Osteocyte (in vitro differentiated cells): ENCODE measurements around the gene CCNQ. TPM values are rescaled to one million over a fixed set of nuclear protein-coding genes. Genes with fewer than 3 reads are reported as not detected.

Experiments used
- DNase-seq: peaks from one replicate; pipeline ENCODE4 v3.0.0; 2021; ENCODE audit warnings: mixed read lengths; ENCODE audit not compliant: unreplicated experiment; ENCODE audit errors: extremely low spot score
- H3K27ac Mint-ChIP-seq: one replicate; pipeline ENCODE4 v1.8.0; 2021; ENCODE audit warnings: mild to moderate bottlenecking, mixed read lengths; ENCODE audit not compliant: unreplicated experiment
- H3K27me3 Mint-ChIP-seq: one replicate; pipeline ENCODE4 v1.8.0; 2021; ENCODE audit warnings: mixed read lengths; ENCODE audit not compliant: unreplicated experiment
- H3K36me3 Mint-ChIP-seq: one replicate; pipeline ENCODE4 v1.8.0; 2021; ENCODE audit warnings: mixed read lengths; ENCODE audit not compliant: unreplicated experiment
- H3K4me1 Mint-ChIP-seq: one replicate; pipeline ENCODE4 v1.8.0; 2021; ENCODE audit warnings: mixed read lengths; ENCODE audit not compliant: unreplicated experiment
- H3K4me3 Mint-ChIP-seq: one replicate; pipeline ENCODE4 v1.8.0; 2021; ENCODE audit warnings: mild to moderate bottlenecking, moderate library complexity, mixed read lengths; ENCODE audit not compliant: unreplicated experiment
- H3K9me3 Mint-ChIP-seq: one replicate; pipeline ENCODE4 v1.8.0; 2021; ENCODE audit warnings: mixed read lengths; ENCODE audit not compliant: unreplicated experiment
- CTCF ChIP-seq: fragments of 200-600 bp; sonication (generic); IDR thresholded peaks from 2 replicates; pipeline ENCODE4 v1.5.0; 2021; ENCODE audit warnings: antibody characterized with exemption, mild to moderate bottlenecking, moderate library complexity
- total RNA-seq: library from RNA; stranded (reverse); gene quantifications from 2 replicates; pipeline ENCODE4 v1.2.1, GENCODE V29; 2021

Gene CCNQ
- total RNA-seq, 1 donor from 2014 or later, result 16.0 TPM

- DNase-seq, result no peak
- peaks cover 13% of the 10 kb centered on the region for H3K36me3 Mint-ChIP-seq
- H3K9me3 Mint-ChIP-seq, result peaks cover 8% of the 10 kb centered on the region
- no peak overlapping the region for H3K4me3 Mint-ChIP-seq
- no peaks in the 10 kb centered on the region for H3K27me3 Mint-ChIP-seq
- H3K27ac Mint-ChIP-seq, result no peak overlapping the region
- no peak for TF ChIP-seq CTCF
- H3K4me1 Mint-ChIP-seq, result peaks cover 3% of the 10 kb centered on the region
Observed at GRCh38 chrX:153593811-153594500, 5.0 kb downstream of the CCNQ start.

- DNase-seq, result no peak
- H3K27ac Mint-ChIP-seq, result no peak overlapping the region
- H3K9me3 Mint-ChIP-seq, result peaks cover 8% of the 10 kb centered on the region
- TF ChIP-seq CTCF, result no peak
- peaks cover 16% of the 10 kb centered on the region for H3K36me3 Mint-ChIP-seq
- no peaks in the 10 kb centered on the region for H3K27me3 Mint-ChIP-seq
- H3K4me3 Mint-ChIP-seq, result no peak overlapping the region
- H3K4me1 Mint-ChIP-seq, result peaks cover 3% of the 10 kb centered on the region
Observed at GRCh38 chrX:153592966-153593688, 5.8 kb downstream of the CCNQ start.

DNA sequence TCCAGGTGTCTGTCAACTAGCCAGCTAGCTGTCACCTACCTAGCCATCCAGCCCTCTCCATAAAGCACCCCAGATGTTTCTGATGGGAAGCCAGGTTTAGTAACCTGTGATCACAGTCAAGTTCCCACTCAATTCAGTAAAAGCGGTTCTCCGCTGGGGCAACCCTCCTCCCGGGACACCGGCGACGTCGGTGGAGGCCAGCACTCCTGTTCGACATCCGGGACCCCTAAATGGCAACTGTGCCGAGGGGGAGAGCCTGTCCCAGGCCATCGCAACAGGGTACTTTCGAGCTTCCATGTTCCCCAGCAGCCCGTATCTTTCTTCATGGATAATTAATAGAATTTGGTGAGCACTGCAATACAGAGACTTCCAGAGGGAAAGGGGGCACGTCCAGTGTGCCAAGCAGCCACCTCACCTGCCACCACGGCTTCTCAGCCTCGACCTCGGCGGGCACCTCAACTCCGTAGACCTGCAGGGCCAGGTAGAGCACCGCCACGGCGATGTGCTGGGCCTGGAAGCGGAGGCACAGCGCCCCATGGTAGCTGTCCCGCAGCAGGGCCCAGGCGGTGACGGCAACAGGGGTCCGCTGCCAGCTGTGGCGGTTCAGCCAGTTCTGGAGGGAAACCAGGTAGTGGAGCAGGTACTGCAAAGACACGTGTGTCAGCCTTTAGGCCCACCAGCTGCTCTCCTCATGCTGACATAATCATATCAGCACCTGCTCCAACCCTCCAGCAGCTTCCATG is 6.7 kb downstream of the CCNQ start:
- peaks cover 20% of the 10 kb centered on the region for H3K36me3 Mint-ChIP-seq
- DNase-seq, result no peak
- TF ChIP-seq CTCF, result no peak
- H3K4me3 Mint-ChIP-seq, result no peak overlapping the region
- H3K27me3 Mint-ChIP-seq, result no peaks in the 10 kb centered on the region
- peaks cover 1% of the 10 kb centered on the region for H3K4me1 Mint-ChIP-seq
- H3K9me3 Mint-ChIP-seq, result peaks cover 5% of the 10 kb centered on the region
- no peak overlapping the region for H3K27ac Mint-ChIP-seq

GRCh38 chrX:153590961-153591956 is 7.7 kb downstream of the CCNQ start:
- no peaks in the 10 kb centered on the region for H3K27me3 Mint-ChIP-seq
- H3K27ac Mint-ChIP-seq, result no peak overlapping the region
- peaks cover 1% of the 10 kb centered on the region for H3K4me1 Mint-ChIP-seq
- DNase-seq, result no peak
- H3K4me3 Mint-ChIP-seq, result no peak overlapping the region
- no peaks in the 10 kb centered on the region for H3K9me3 Mint-ChIP-seq
- TF ChIP-seq CTCF, result no peak
- H3K36me3 Mint-ChIP-seq, result peaks cover 24% of the 10 kb centered on the region
